Astrocyte of the spinal cord (primary cell): Measurements from ENCODE around the gene SRGAP3.

Experiments
- DNase-seq: peaks from one replicate; pipeline ENCODE4 v3.0.0; 2011; ENCODE audit warnings: low read depth, low spot score
- H3K4me3 ChIP-seq: 2 replicates; pipeline ENCODE4 v1.5.1; 2011; ENCODE audit warnings: low read depth, mild to moderate bottlenecking, low read length, moderate library complexity
- in situ Hi-C: cut with HindIII; loops from 2 replicates; pipeline ENCODE4 v1.10.0; 2017; ENCODE audit warnings: low sequenced_read_pairs
- TF ChIP-seq, protein P1 (sequence below): IDR thresholded peaks from 2 replicates; pipeline ENCODE4 v1.5.1; 2012; ENCODE audit warnings: low read depth, mild to moderate bottlenecking, low read length, inconsistent platforms

Gene SRGAP3

DNA sequence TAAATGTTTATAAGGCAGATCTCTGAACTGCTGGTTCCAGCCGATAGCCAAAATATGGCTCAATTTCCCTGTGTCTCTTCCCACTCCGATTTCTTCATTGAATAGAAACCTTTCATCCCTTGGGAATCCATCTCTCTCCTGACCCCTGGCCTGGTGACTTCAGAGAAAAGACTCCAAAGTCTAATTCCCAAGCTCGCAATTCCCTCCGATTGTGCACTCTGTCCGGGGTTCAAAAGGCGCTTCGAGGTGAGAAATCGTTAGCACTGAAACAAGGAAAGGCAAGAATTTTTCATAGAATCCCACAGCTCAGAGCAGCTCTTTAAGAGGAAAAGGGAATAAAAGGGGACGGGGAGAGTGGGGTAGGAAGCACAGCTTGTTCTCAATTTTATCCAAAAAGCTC lies 267.7 kb downstream of the SRGAP3 start:
- H3K4me3 ChIP-seq: no peak overlapping the region
- DNase-seq: no peak
- in situ Hi-C loops: no loop called here
- TF ChIP-seq, protein P1, sequence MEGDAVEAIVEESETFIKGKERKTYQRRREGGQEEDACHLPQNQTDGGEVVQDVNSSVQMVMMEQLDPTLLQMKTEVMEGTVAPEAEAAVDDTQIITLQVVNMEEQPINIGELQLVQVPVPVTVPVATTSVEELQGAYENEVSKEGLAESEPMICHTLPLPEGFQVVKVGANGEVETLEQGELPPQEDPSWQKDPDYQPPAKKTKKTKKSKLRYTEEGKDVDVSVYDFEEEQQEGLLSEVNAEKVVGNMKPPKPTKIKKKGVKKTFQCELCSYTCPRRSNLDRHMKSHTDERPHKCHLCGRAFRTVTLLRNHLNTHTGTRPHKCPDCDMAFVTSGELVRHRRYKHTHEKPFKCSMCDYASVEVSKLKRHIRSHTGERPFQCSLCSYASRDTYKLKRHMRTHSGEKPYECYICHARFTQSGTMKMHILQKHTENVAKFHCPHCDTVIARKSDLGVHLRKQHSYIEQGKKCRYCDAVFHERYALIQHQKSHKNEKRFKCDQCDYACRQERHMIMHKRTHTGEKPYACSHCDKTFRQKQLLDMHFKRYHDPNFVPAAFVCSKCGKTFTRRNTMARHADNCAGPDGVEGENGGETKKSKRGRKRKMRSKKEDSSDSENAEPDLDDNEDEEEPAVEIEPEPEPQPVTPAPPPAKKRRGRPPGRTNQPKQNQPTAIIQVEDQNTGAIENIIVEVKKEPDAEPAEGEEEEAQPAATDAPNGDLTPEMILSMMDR: no peak

DNA sequence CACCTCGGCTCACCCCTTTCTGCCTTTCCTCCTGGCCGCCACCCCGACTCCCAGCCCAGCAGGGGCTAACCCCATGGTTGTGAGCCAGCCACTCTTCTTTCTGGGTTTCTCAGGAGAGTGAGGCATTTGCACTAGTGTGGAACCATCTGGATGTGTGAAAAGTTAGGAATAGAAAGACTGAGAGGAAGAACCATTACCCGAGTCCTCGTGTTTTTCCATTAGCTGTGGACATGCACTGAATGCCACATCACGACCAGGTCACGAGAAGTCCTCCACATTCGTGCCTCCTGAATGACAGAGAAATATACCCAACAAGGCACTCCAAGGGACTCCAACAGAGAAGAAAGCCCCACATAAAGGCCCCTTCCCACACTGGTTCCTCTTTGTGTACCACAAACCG lies 268.1 kb downstream of the SRGAP3 start:
- TF ChIP-seq, protein P1: no peak
- H3K4me3 ChIP-seq: no peak overlapping the region
- in situ Hi-C loops: no loop called here
- no peak for DNase-seq

DNA sequence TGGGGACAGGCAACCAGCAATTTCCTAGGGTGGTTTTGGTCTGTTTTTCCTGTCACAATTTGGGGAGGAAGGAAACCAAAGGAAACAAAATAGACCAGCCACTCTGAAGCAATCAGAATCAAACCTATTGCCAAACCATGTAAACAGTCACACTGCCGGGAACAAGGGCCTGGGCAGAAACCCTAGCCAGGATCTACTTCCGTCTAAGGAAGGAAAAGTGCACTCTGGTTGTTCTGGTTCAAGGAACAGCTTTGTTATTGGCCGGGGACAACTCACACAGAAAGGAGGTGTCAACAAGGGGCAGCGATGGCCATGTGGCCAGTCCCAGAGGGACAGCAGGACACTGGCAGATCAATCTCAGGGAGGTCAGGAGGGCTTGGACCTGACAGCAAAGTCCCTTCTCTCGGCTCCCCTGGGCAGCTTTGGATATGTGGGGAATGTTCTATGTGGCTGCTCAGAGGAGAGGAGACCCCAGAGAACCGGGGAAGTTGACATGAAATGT lies 268.6 kb downstream of the SRGAP3 start:
- no peak for DNase-seq
- in situ Hi-C loops: no loop called here
- TF ChIP-seq, protein P1: no peak
- no peak overlapping the region for H3K4me3 ChIP-seq

DNA sequence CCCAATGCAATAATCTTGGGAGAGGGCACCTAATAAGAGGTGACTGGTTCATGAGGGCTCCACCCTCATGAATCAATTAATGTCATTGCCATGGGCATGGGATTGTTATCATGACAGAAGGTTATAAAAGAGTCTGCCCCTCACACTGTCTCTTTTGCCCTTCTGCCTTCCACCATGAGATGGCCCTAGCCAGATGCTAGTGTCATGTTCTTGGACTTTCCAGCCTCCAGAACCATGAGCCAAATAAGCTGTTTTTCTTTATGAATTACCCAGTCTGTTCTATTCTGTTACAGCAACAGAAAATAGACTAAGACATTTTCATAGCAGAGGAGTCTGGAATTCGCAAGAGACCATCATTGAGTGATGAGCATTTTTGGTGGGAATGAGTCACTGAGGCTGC lies 270.2 kb downstream of the SRGAP3 start:
- no peak for DNase-seq
- TF ChIP-seq, protein P1: no peak
- in situ Hi-C loops: no loop called here

DNA sequence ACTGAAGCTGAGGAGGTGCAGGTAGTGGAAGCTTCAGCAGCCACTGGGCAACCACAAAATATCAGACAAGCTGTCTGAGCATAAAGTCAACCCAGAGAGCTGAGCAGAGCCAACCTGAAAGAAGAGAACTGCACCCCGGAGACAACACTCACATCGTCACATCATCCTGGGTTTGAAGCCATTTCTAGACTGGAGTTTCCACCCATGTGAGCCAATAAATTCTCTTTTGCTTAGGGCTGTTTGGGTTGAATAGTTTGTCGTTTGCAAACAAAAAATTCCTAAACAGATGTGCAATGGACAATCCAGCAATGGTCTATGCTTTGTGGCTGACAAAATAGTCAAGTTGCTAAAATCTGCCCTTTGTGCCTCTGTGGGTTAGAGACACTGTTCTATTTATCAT lies 270.9 kb downstream of the SRGAP3 start:
- no peak overlapping the region for H3K4me3 ChIP-seq
- in situ Hi-C loops: no loop called here
- no peak for DNase-seq
- TF ChIP-seq, protein P1: no peak

More for the DNA sequence above, 270.2 kb downstream of the SRGAP3 start:
- no peak overlapping the region for H3K4me3 ChIP-seq

DNA sequence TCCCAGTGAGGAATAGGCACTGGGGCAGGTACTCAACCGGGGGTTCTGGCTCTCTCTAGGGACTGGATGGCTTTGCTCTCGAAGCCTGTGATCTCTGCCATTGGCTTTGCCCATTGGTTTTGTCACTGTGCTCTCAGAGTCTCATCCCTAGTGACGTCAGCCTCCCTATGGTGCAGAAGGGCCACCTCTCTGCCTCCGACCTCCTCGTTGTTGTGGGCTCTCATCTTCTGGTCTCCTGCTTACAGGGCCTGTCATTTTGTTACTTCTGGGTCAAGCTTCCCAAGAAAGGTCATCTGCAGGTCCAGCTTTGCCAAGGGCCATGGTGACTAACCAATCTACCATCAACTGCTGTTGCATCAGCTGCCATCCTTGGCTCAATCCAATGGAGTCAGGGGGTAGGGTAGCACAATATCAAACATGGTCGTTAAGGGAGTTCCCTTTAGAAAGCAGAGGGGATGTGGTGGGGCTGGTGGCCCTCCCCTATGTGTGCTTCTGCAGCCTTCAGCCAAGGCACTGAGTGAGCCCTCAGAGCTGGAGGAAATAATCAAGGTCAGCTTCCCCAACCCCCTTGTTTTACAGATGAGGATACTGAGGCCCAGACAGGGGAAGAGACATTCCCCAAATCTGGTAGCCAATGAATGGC lies 272.8 kb downstream of the SRGAP3 start:
- TF ChIP-seq, protein P1: no peak
- in situ Hi-C loops: no loop called here
- DNase-seq: no peak
- H3K4me3 ChIP-seq: no peak overlapping the region
